Measurements from ENCODE around the gene BID.
A peak's percentile ranks its signal among the peaks of the same experiment; 100 is the strongest.

BID gene

DNA sequence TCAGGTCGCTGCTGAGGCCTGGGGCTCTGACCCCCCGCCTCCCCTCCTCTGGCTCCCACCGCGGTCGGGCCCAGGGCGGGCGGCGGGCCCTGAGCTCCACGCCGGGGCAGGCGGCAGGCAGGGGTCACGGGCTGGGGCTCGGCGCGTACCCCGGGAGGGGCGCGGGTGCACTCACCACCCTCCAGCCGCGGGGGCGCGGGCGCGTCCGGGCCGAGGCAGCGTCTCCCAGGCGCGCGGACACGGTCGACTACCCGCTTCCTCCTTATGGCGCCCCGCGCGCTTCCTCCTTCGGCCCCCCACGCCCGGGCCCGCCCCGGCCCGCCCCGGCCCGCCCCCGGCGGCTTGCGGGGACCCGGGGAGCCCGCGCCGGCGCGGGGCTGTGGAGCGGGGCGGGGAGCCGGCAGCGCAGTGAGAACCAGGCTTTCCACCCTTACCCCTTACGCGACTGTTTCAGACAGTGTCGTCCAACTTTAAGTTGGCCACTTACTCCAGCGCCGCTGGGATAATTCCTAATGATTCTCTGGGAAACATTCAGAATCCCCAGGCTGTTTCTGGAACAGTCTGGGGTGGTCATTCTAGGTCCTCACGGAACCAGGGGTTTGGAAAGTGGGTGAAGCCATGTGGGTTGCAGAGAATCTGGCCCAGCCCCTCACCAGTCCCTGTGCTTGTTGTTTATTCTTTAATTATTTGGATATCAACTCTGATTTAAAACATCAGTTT lies at the start of gene BID:
Gene BID (minus strand): TSS at position 264 of the 720 bp plus-strand sequence. CDS start 24,353 bp downstream, outside the sequence.
- TF ChIP-seq CTCF (conservative IDR thresholded peaks at IDR 0.05; ENCODE audit: control insufficient read depth, insufficient read depth, low read depth, low read length), result no peak
- H3K4me3 ChIP-seq (ENCODE audit: control insufficient read depth, low read depth, low read length), result peak within 1 kb of the TSS; percentile 61
- no peak for DNase-seq (ENCODE audit: low read depth)

DNA sequence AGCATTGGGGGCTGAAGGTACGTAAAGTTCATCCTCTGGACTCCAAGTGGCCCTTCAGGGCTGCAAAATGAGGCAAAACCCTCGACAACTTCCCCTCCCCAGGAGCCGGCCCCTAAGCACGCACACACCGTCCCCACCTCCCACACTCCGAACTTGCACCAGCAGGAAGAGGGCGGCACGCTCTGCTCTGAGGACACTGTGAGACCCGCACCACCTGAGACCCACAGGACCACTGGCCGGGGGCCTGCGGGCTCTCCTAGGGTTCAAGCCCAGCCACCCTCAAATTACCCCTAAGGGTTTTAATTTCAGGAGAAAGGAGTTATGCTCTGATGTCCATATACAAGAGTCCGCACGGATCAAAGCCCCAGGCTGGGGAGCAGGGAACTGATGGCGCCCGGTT lies 49.7 kb upstream of the BID start:
- TF ChIP-seq CTCF (conservative IDR thresholded peaks at IDR 0.05; ENCODE audit: control insufficient read depth, insufficient read depth, low read depth, low read length), result no peak
- DNase-seq (ENCODE audit: low read depth), result no peak
- no peak overlapping the region for H3K4me3 ChIP-seq (ENCODE audit: control insufficient read depth, low read depth, low read length)

- no peak overlapping the region for H3K4me3 ChIP-seq (ENCODE audit: control insufficient read depth, low read depth, low read length)
- TF ChIP-seq CTCF (conservative IDR thresholded peaks at IDR 0.05; ENCODE audit: control insufficient read depth, insufficient read depth, low read depth, low read length), result no peak
- DNase-seq (ENCODE audit: low read depth), result no peak
Measured at GRCh38 chr22:17823226-17823625, 49.0 kb upstream of the BID start.

DNA sequence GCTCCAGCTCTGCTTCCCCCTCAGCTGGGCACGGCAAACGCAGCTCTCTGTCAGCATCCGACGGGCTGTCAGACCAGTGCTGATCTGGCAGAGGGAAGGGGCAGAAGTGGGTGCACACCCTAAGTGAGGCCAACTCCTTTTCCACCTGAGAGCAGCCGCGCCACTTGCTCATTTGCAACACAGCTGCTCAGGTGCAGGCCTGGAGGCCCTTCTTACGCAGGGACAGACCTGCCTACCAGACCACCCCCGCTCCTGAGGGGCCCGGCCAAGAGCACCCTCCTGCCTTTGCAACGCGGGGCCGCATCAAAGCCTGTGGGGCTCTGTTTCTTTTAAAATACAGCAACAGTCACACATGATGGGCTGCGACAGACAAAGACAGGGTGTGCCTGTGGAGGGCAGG lies 47.8 kb upstream of the BID start:
- TF ChIP-seq CTCF (conservative IDR thresholded peaks at IDR 0.05; ENCODE audit: control insufficient read depth, insufficient read depth, low read depth, low read length), result no peak
- H3K4me3 ChIP-seq (ENCODE audit: control insufficient read depth, low read depth, low read length), result no peak overlapping the region
- no peak for DNase-seq (ENCODE audit: low read depth)

GRCh38 chr22:17820879-17821439 lies 46.7 kb upstream of the BID start:
- DNase-seq (ENCODE audit: low read depth), result no peak
- TF ChIP-seq CTCF (conservative IDR thresholded peaks at IDR 0.05; ENCODE audit: control insufficient read depth, insufficient read depth, low read depth, low read length), result no peak
- H3K4me3 ChIP-seq (ENCODE audit: control insufficient read depth, low read depth, low read length), result no peak overlapping the region

GRCh38 chr22:17818649-17819048 lies 44.4 kb upstream of the BID start:
- DNase-seq (ENCODE audit: low read depth), result no peak
- H3K4me3 ChIP-seq (ENCODE audit: control insufficient read depth, low read depth, low read length), result no peak overlapping the region
- no peak for TF ChIP-seq CTCF (conservative IDR thresholded peaks at IDR 0.05; ENCODE audit: control insufficient read depth, insufficient read depth, low read depth, low read length)

All from fibroblast of mammary gland (primary cell).